HepG2 (cell line): ENCODE results near the gene MRPL10. TPM values are rescaled to one million over a fixed set of nuclear protein-coding genes. Genes with fewer than 3 reads are reported as not detected.
A peak's percentile ranks its signal among the peaks of the same experiment; 100 is the strongest.

Experiments used
- ARID2 ChIP-seq: sonication (generic); formaldehyde crosslinking; IDR thresholded peaks from 2 replicates; pipeline ENCODE4 v1.8.1; 2022; ENCODE audit warnings: mild to moderate bottlenecking, missing genetic modification reagents, borderline replicate concordance
- CBX1 ChIP-seq: IDR thresholded peaks from one replicate; pipeline ENCODE4 v1.6.1; 2016; ENCODE audit warnings: antibody characterized with exemption, low read depth
- GATAD1 ChIP-seq: IDR thresholded peaks from 2 replicates; pipeline ENCODE4 v1.6.1; 2016; ENCODE audit warnings: missing genetic modification reagents, missing compliant biosample characterization
- HIVEP1 ChIP-seq: sonication (generic); formaldehyde crosslinking; IDR thresholded peaks from 2 replicates; pipeline ENCODE4 v1.4.0; 2020; ENCODE audit warnings: mild to moderate bottlenecking, missing genetic modification reagents
- KDM4B ChIP-seq: sonication (generic); formaldehyde crosslinking; IDR thresholded peaks from 2 replicates; pipeline ENCODE4 v1.4.0; 2020; ENCODE audit warnings: missing genetic modification reagents
- MXD4 ChIP-seq: IDR thresholded peaks from 2 replicates; pipeline ENCODE4 v1.6.1; 2016; ENCODE audit warnings: mild to moderate bottlenecking, missing biosample characterization, missing genetic modification reagents
- NFRKB ChIP-seq: fragments of 450-650 bp; IDR thresholded peaks from 2 replicates; pipeline ENCODE4 v1.6.1; 2017
- PHF21A ChIP-seq: sonication (generic); formaldehyde crosslinking; IDR thresholded peaks from 2 replicates; pipeline ENCODE4 v1.5.0; 2020; ENCODE audit warnings: mild to moderate bottlenecking, missing genetic modification reagents
- TCF7 ChIP-seq: sonication (generic); IDR thresholded peaks from 2 replicates; pipeline ENCODE4 v1.6.1; 2016; ENCODE audit warnings: antibody characterized with exemption, low read depth
- U2AF1 ChIP-seq: fragments of 200-400 bp; formaldehyde crosslinking; optimal IDR thresholded peaks from 2 replicates; pipeline ENCODE3; 2017; ENCODE audit warnings: mild to moderate bottlenecking, low read depth, low read length
- ZNF136 ChIP-seq: sonication (generic); formaldehyde crosslinking; IDR thresholded peaks from 2 replicates; pipeline ENCODE4 v1.8.1; 2022; ENCODE audit warnings: low read depth, mild to moderate bottlenecking, moderate library complexity, missing genetic modification reagents
- ZNF382 ChIP-seq: sonication (generic); formaldehyde crosslinking; IDR thresholded peaks from 2 replicates; pipeline ENCODE4 v1.5.0; 2020; ENCODE audit warnings: missing genetic modification reagents, mild to moderate bottlenecking, borderline replicate concordance
- ZNF557 ChIP-seq: sonication (generic); formaldehyde crosslinking; IDR thresholded peaks from 2 replicates; pipeline ENCODE4 v1.4.0; 2020; ENCODE audit warnings: missing genetic modification reagents
- ZNF646 ChIP-seq: sonication (generic); formaldehyde crosslinking; IDR thresholded peaks from 2 replicates; pipeline ENCODE4 v1.9.0; 2021; ENCODE audit warnings: mild to moderate bottlenecking, missing genetic modification reagents
- ZNF740 ChIP-seq: sonication (generic); formaldehyde crosslinking; IDR thresholded peaks from 2 replicates; pipeline ENCODE4 v1.4.0; 2020; ENCODE audit warnings: missing genetic modification reagents
- ZNF839 ChIP-seq: sonication (generic); formaldehyde crosslinking; IDR thresholded peaks from 2 replicates; pipeline ENCODE4 v1.4.0; 2020; ENCODE audit warnings: missing genetic modification reagents, mild to moderate bottlenecking, borderline replicate concordance
- polyA plus RNA-seq, 8 experiments: library from polyadenylated mRNA; depleted of rRNA in 3 of 8; stranded (reverse) in 7 of 8; unstranded in 1 of 8; fragments of >200 nt; fragmentation: Illumina TruSeq in 4 of 8; extraction: Trizol in 4 of 8; gene quantifications; 2 replicates each; pipeline versions ENCODE4 v1.2.1 to v1.2.3, GENCODE V29; 2011 to 2016; ENCODE audit warnings: low read depth in 4 of 8, missing spikeins in 1 of 8, mixed read lengths in 1 of 8; ENCODE audit not compliant: insufficient read depth in 1 of 8
- total RNA-seq, 5 experiments: library from RNA; depleted of rRNA; stranded (reverse); fragments of >200 nt; fragmentation: Illumina TruSeq; extraction: Trizol; gene quantifications; 2 replicates each; pipeline ENCODE4 v1.2.3, GENCODE V29; 2016; ENCODE audit warnings: low read depth in 1 of 5
- TF ChIP-seq, protein P1 (sequence below): sonication (generic); formaldehyde crosslinking; IDR thresholded peaks from 2 replicates; pipeline ENCODE4 v1.4.0; 2020; ENCODE audit warnings: missing genetic modification reagents
- TF ChIP-seq, protein P2 (sequence below): sonication (generic); formaldehyde crosslinking; IDR thresholded peaks from 2 replicates; pipeline ENCODE4 v1.5.1; 2020; ENCODE audit warnings: missing genetic modification reagents, mild to moderate bottlenecking, borderline replicate concordance
- TF ChIP-seq, protein P3 (sequence below): sonication (generic); formaldehyde crosslinking; IDR thresholded peaks from 2 replicates; pipeline ENCODE4 v1.5.0; 2020; ENCODE audit warnings: mild to moderate bottlenecking, missing genetic modification reagents

Gene MRPL10
- total and polyA plus RNA-seq, 2 of the 13 experiments (the other 11 are each of a cell fraction or from before 2014, with no cell fraction given) = 56.7 to 149 TPM

- peak; percentile 79; the same call in 1 of the 2 replicates for TF ChIP-seq KDM4B (CRISPR knock-in tag)
- TF ChIP-seq, protein P1, sequence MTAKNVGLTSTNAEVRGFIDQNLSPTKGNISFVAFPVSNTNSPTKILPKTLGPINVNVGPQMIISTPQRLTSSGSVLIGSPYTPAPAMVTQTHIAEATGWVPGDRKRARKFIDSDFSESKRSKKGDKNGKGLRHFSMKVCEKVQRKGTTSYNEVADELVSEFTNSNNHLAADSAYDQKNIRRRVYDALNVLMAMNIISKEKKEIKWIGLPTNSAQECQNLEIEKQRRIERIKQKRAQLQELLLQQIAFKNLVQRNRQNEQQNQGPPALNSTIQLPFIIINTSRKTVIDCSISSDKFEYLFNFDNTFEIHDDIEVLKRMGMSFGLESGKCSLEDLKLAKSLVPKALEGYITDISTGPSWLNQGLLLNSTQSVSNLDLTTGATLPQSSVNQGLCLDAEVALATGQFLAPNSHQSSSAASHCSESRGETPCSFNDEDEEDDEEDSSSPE (CRISPR knock-in tag) = no peak
- no peak; the same call in 1 of the 2 replicates for TF ChIP-seq GATAD1 (CRISPR knock-in tag)
- TF ChIP-seq MXD4 = no peak; the same call in 1 of the 2 replicates
- no peak for TF ChIP-seq ZNF646
- 0 out of 2 replicates have a peak, but pooled peaks have one; percentile 87 for TF ChIP-seq ZNF557 (CRISPR knock-in tag)
- no peak for TF ChIP-seq PHF21A
- TF ChIP-seq ZNF382 (CRISPR knock-in tag) = no peak
- TF ChIP-seq ARID2 (CRISPR knock-in tag) = no peak
- no peak for TF ChIP-seq CBX1
- TF ChIP-seq ZNF136 (CRISPR knock-in tag) = no peak
- TF ChIP-seq NFRKB = no peak
- no peak for TF ChIP-seq HIVEP1 (CRISPR knock-in tag)
- TF ChIP-seq ZNF839 (CRISPR knock-in tag) = no peak
- no peak for TF ChIP-seq ZNF740 (CRISPR knock-in tag)
- TF ChIP-seq, protein P2, sequence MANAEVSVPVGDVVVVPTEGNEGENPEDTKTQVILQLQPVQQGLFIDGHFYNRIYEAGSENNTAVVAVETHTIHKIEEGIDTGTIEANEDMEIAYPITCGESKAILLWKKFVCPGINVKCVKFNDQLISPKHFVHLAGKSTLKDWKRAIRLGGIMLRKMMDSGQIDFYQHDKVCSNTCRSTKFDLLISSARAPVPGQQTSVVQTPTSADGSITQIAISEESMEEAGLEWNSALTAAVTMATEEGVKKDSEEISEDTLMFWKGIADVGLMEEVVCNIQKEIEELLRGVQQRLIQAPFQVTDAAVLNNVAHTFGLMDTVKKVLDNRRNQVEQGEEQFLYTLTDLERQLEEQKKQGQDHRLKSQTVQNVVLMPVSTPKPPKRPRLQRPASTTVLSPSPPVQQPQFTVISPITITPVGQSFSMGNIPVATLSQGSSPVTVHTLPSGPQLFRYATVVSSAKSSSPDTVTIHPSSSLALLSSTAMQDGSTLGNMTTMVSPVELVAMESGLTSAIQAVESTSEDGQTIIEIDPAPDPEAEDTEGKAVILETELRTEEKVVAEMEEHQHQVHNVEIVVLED (CRISPR knock-in tag) = no peak
- TF ChIP-seq, protein P3, sequence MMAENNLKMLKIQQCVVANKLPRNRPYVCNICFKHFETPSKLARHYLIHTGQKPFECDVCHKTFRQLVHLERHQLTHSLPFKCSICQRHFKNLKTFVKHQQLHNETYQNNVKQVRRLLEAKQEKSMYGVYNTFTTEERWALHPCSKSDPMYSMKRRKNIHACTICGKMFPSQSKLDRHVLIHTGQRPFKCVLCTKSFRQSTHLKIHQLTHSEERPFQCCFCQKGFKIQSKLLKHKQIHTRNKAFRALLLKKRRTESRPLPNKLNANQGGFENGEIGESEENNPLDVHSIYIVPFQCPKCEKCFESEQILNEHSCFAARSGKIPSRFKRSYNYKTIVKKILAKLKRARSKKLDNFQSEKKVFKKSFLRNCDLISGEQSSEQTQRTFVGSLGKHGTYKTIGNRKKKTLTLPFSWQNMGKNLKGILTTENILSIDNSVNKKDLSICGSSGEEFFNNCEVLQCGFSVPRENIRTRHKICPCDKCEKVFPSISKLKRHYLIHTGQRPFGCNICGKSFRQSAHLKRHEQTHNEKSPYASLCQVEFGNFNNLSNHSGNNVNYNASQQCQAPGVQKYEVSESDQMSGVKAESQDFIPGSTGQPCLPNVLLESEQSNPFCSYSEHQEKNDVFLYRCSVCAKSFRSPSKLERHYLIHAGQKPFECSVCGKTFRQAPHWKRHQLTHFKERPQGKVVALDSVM = no peak
- no peak for TF ChIP-seq U2AF1
- TF ChIP-seq TCF7 = no peak
Observed at GRCh38 chr17:47785538-47786123, 45.7 kb downstream of the MRPL10 start (continued).
